HG03571 (cell line): ENCODE results near the gene JMJD7.

Experiments used
- ATAC-seq: cut with Tn5 transposase; IDR thresholded peaks from one replicate; pipeline ENCODE4 v1.9.1; 2021; ENCODE audit not compliant: unreplicated experiment

Gene JMJD7

GRCh38 chr15:41827880-41828806, at the start of gene JMJD7:
TSS of gene JMJD7 (plus strand) at chr15:41828092. CDS start at chr15:41828125, 33 bp downstream.
- no peak for ATAC-seq

- ATAC-seq = no peak
Measured at GRCh38 chr15:41778521-41778920, 49.4 kb upstream of the JMJD7 start.

DNA sequence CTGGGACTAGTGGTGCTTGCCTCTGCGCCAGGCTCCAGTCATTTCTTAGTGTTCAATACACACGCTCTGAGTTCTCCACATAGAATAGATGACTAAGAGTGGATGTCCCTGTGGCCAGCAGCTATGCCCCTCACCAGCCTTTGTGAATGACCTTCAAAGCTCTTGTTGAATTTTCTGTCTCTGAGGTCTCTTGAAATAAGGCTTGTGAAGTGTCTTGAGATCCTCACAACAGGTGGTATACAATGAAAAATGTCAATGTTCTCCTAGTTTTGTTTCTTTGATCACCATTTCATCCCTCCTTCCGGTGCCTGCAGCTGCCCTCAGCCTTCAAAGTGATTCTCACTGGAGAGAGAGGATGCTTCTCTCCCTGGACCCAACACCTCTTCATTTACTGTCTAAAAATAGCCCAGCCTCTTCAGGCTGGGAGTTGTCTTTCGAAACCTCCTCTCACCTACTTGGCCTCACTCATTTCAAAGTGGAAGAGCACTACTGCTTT, 48.2 kb upstream of the JMJD7 start:
- no peak for ATAC-seq

DNA sequence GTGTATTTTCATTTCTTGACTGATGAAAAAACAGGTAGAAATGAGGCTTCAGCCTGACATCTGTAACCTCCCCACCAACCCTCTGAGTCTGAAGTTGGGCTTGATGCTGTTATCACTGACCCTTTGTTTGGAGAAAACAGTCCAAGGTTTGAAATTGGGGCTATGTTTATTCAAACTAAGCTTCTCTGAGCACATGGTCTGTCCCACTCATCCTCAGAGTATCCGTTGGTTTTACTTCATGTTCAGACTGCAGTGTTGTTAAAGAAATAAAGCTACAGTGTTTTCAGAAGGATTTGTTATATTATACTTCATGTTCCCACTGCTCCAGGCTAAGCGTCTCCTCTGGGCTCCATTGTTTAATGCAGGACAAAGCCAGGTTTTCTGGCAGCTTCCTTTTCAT, 47.6 kb upstream of the JMJD7 start:
- ATAC-seq = no peak

DNA sequence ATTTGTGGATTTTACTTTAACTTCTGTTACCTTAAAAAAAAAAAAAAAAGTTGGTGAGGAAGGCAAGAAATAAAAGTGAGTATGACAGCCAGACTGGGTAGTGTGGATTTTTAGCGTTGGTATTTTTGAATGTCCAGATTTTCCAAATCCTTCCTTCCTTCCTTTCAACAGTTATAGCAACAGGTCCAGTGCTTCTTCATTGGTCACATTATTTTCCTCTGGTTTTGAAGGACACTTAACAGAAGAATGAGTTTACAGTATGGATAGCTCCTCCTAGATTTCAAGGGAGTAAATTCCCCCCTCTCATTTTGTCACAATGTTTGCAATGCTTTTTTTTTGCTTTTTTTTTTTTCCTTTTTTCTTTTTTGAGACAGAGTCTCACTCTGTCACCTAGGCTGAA, 47.2 kb upstream of the JMJD7 start:
- ATAC-seq = no peak

DNA sequence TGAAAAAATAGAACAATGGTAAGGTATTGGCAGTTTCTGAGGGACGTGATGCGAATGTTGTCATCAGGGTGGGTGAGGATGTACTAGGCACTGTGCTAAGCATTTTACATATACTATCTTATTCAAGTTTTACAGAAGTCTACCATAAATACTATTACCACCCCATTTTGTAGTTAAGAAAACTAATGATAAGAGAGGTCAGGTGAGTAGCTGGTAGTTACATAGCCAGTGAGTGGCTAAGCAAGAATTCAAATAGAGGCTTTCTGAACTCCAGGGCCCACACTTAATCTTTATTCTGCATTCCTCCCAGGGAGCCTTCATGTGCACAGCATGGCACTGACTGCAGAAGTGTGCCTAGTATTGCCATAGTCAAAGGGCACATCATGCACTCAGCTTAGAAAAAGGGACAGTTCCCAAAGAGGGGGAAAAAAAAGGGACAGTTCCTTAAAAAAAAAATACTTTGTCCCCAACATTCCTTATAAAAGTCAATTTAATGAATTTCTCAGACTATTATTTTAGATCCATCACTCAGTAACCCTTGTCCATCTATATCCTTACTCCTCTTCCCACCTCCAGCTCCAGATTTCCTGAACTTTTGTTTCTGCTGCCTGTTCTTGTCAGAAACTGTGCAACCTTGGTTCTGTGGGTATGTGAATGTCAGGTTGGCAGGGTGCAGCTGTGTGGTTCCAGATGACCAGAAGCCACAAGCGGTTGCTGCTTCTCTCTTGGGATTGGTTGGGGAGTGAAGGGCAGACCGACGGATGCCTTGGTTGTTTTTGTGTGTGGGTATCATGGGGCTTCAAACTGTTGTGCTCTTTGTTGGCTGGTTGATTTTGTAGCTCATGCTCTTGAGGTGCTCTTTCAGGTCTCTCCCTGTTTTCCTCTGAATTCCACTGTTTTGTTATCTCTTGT, 45.3 kb upstream of the JMJD7 start:
- no peak for ATAC-seq

DNA sequence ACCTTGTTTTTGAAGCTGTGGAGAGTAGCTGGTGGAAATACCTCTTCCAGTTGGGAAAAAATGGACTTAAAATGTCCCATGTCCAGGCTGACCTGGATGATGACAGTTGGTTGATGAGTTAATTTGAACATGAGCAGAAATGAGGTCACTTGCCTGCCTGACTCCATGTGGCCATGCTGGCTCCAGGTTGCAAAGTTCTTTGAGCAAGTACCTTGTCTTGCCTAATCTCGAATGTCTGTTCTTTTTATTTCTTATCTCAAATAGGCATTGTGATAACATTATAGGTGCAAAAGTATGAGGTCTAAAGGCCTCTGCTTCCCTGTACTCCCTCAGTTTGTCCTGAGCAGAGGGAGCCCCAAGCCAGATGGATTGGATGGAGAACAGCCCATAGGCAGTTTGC, 44.6 kb upstream of the JMJD7 start:
- ATAC-seq = no peak

DNA sequence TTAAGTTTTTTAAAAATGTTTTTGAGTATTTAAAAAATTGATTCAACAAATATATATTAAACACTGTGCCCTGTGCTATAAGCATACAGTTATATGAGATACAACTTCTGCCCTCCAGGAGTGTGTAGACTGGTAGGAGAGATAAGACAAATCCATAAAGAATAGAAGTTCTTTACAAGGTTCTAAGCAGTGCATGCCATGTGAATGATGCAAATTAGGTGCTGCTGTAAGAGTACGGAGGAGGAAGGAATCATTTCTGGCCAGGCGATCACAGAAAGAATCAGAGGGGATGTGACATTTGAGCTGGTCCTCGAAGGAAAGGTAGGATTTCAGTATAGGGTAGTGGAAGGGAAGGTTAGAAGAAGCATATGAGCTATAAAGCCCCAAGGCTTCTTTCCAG, 39.6 kb upstream of the JMJD7 start:
- no peak for ATAC-seq

- no peak for ATAC-seq
Measured at GRCh38 chr15:41789236-41789635, 38.7 kb upstream of the JMJD7 start.

- ATAC-seq = no peak
Measured at GRCh38 chr15:41789662-41790061, 38.2 kb upstream of the JMJD7 start.

GRCh38 chr15:41790169-41790568, 37.7 kb upstream of the JMJD7 start:
- no peak for ATAC-seq

DNA sequence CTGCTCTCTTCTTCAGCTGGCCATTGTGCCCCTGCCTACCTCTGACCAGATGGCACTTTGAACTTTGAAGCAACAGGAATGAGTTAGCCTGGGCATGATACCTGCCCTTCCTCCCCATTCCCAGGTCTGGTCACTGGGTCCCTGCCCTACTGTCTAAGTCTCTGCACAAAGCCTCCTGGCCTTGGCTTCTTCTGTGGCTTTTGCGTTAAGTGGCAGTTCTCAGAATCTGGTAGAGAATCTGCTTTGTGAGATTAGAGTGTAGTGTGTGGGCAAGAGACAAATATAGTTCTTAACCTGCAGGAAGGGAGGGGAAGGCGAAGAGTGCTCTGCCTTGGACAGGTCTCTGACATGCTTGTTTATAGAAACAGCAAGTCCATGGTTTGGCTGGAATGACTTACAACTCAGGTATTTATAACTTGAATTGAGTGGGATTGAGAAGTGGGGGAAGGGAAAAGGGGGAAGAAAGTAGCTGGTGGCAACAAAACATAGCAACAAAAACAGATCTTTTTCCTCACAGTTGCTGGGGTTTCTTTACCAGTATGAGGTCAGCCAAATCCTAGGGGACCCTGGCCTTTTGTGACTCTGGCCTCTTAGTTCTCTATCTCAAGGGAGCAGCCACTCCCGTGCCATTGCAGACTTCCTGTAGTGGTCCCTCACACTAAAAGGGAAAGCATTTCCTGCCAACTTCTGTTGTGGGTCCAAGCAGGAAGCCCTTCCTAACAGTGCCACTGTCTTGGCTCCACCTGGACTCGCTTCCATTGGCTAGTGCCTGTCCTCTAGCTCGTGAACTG, 36.9 kb upstream of the JMJD7 start:
- ATAC-seq = no peak

- no peak for ATAC-seq
Measured at GRCh38 chr15:41791547-41791937, 36.4 kb upstream of the JMJD7 start.

GRCh38 chr15:41792000-41792637, 35.8 kb upstream of the JMJD7 start:
- no peak for ATAC-seq

- no peak for ATAC-seq
Measured at GRCh38 chr15:41794081-41794480, 33.8 kb upstream of the JMJD7 start.

DNA sequence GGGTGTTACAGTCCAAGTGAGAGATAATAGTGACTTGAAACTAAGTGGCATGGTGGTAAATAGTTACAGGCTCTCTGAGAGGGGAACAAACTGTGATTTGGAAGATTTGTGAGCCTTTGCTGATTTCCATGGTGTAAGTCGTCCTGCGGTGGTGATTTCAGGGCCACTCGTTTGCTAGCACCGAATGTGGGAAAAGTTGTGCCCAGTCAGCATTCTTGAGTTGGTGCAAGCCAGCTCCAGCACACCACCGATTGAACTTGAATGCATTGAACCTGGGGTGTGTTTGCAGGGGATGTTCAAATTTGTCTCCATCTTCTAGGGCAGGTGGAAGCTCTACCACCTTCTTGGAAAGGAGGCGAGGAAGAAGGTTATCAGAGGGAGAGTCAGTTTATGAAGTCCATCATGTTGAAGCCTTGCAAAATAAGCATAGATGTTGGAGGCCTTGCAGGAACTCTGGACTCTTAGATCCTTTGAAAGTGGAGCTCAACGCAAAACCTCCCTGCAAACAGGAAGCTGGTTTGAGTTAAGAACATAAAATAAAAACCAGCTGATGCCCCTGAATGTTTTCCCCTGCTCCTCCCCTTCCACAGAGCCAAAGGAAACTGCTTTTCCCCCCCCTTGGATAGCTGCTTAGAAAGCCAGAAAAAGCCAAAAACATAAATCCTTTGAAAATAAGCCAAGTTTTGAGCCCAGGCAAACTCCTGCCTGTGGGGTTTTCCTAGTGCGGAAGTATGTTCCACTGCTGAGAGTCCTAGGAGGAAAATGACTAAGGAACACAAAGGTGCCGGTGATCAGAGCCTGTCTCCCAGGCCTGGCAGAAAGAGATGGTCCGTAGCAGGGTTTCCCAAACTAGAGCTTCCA, 31.7 kb upstream of the JMJD7 start:
- ATAC-seq = no peak

- no peak for ATAC-seq
Measured at GRCh38 chr15:41797201-41797944, 30.5 kb upstream of the JMJD7 start.

- no peak for ATAC-seq
Measured at GRCh38 chr15:41798607-41799487, 29.0 kb upstream of the JMJD7 start.
